IMR-90 (cell line): ENCODE data around the gene GTF2H1. TPM values are rescaled to one million over a fixed set of nuclear protein-coding genes. Genes with fewer than 3 reads are reported as not detected.

Source experiments
- ATAC-seq: fragments of 200-7000 bp; cut with Tn5 transposase; 2 replicates; pipeline ENCODE4 v1.9.1; 2020; ENCODE audit warnings: low read depth, mild to moderate bottlenecking, moderate library complexity
- BruUV-seq: library from RNA; stranded (reverse); fragments of 400-500 nt; replicated peaks from 2 replicates; lab custom pipeline; 2021; lab: Mats Ljungman, UMichigan
- CTCF ChIA-PET: fragments of 300-600 bp; formaldehyde crosslinking; extraction: SDS; loops from one replicate; lab custom pipeline; 2021; ENCODE audit warnings: antibody characterized with exemption; lab: Yijun Ruan, JAX
- POLR2A ChIA-PET: fragments of 300-600 bp; sonication (Branson Sonifier 250); formaldehyde crosslinking; loops from one replicate; lab custom pipeline; 2022; ENCODE audit warnings: antibody characterized with exemption; ENCODE audit not compliant: unreplicated experiment; lab: Charles Lee
- DNase-seq: peaks from one replicate; pipeline ENCODE4 v3.0.0; 2013
- H2AFZ ChIP-seq: replicated peaks from 2 replicates; pipeline ENCODE3; 2013; ENCODE audit warnings: low read length, mild to moderate bottlenecking; ENCODE audit not compliant: poor library complexity
- H2AK5ac ChIP-seq: 2 replicates; pipeline ENCODE4 v1.6.1; 2013; ENCODE audit warnings: low read depth, low read length, inconsistent platforms
- H2AK9ac ChIP-seq: replicated peaks from 2 replicates; pipeline ENCODE3; 2013; ENCODE audit warnings: mild to moderate bottlenecking, low read depth, low read length, moderate library complexity; ENCODE audit not compliant: poor library complexity
- H2BK120ac ChIP-seq: 2 replicates; pipeline ENCODE4 v1.6.1; 2013; ENCODE audit warnings: low read depth, low read length, inconsistent platforms
- H2BK15ac ChIP-seq: 3 replicates; pipeline ENCODE4 v1.6.1; 2013; ENCODE audit warnings: low read depth, low read length, inconsistent platforms
- H2BK20ac ChIP-seq: 2 replicates; pipeline ENCODE4 v1.6.1; 2013; ENCODE audit warnings: low read depth, mild to moderate bottlenecking, inconsistent platforms, low read length, moderate library complexity
- H2BK5ac ChIP-seq: 2 replicates; pipeline ENCODE4 v1.6.1; 2013; ENCODE audit warnings: mild to moderate bottlenecking, low read depth, low read length, inconsistent platforms; ENCODE audit not compliant: poor library complexity, severe bottlenecking
- H3K14ac ChIP-seq: replicated peaks from 2 replicates; pipeline ENCODE4 v1.6.1; 2013; ENCODE audit warnings: low read depth, low read length, inconsistent platforms
- H3K18ac ChIP-seq: 2 replicates; pipeline ENCODE4 v1.6.1; 2013; ENCODE audit warnings: low read depth, low read length, control low read depth
- H3K23ac ChIP-seq: 2 replicates; pipeline ENCODE4 v1.6.1; 2013; ENCODE audit warnings: low read depth, low read length, inconsistent platforms
- H3K27ac ChIP-seq: 2 replicates; pipeline ENCODE4 v1.5.1; 2013; ENCODE audit warnings: mild to moderate bottlenecking, control low read depth, low read length; ENCODE audit not compliant: insufficient read depth
- H3K27me3 ChIP-seq: 2 replicates; pipeline ENCODE4 v1.6.1; 2013; ENCODE audit warnings: low read length; ENCODE audit not compliant: control insufficient read depth, insufficient read depth
- H3K36me3 ChIP-seq: 2 replicates; pipeline ENCODE4 v1.6.1; 2013; ENCODE audit warnings: low read length, mixed read lengths; ENCODE audit not compliant: control insufficient read depth, insufficient read depth
- H3K4ac ChIP-seq: 2 replicates; pipeline ENCODE4 v1.6.1; 2013; ENCODE audit warnings: low read depth, low read length, inconsistent platforms
- H3K4me1 ChIP-seq: 2 replicates; pipeline ENCODE4 v1.6.1; 2013; ENCODE audit warnings: low read length, mixed read lengths; ENCODE audit not compliant: control insufficient read depth, insufficient read depth
- H3K4me2 ChIP-seq: 2 replicates; pipeline ENCODE4 v1.6.1; 2013; ENCODE audit warnings: low read depth, mild to moderate bottlenecking, control low read depth, low read length, moderate library complexity
- H3K4me3 ChIP-seq: 2 replicates; pipeline ENCODE4 v1.5.1; 2013; ENCODE audit warnings: low read depth, mild to moderate bottlenecking, control low read depth, low read length, moderate library complexity; ENCODE audit not compliant: insufficient read depth
- H3K56ac ChIP-seq: 2 replicates; pipeline ENCODE4 v1.6.1; 2013; ENCODE audit warnings: low read length, inconsistent platforms; ENCODE audit not compliant: insufficient read depth; ENCODE audit errors: extremely low read depth
- H3K79me1 ChIP-seq, 2 experiments: 2 replicates each; pipeline ENCODE4 v1.6.1; 2013; ENCODE audit warnings: low read length in 2 of 2, inconsistent platforms in 1 of 2, low read depth in 1 of 2
- H3K9ac ChIP-seq: 2 replicates; pipeline ENCODE4 v1.6.1; 2013; ENCODE audit warnings: low read depth, low read length, control low read depth
- H3K9me1 ChIP-seq: 2 replicates; pipeline ENCODE4 v1.6.1; 2013; ENCODE audit warnings: low read length, inconsistent platforms; ENCODE audit not compliant: insufficient read depth
- H3K9me3 ChIP-seq: 2 replicates; pipeline ENCODE4 v1.6.1; 2013; ENCODE audit warnings: low read length; ENCODE audit not compliant: control insufficient read depth, insufficient read depth
- H4K20me1 ChIP-seq: 2 replicates; pipeline ENCODE4 v1.6.1; 2013; ENCODE audit warnings: low read length, inconsistent platforms; ENCODE audit not compliant: insufficient read depth
- H4K5ac ChIP-seq: 2 replicates; pipeline ENCODE4 v1.6.1; 2013; ENCODE audit warnings: mild to moderate bottlenecking, low read depth, low read length, control low read depth
- H4K8ac ChIP-seq, 2 experiments: 2 replicates each; pipeline ENCODE4 v1.6.1; 2013; ENCODE audit warnings: low read depth in 2 of 2, low read length in 2 of 2, control low read depth in 1 of 2, inconsistent platforms in 1 of 2
- H4K91ac ChIP-seq: 2 replicates; pipeline ENCODE4 v1.6.1; 2013; ENCODE audit warnings: low read depth, low read length, inconsistent platforms; ENCODE audit not compliant: insufficient read depth
- CEBPB ChIP-seq: IDR thresholded peaks from 2 replicates; pipeline ENCODE4 v1.6.1; 2012; ENCODE audit warnings: low read depth, low read length, improper control_type of control experiment
- FOS ChIP-seq: fragments of 150-350 bp; IDR thresholded peaks from 2 replicates; pipeline ENCODE4 v1.6.1; 2016; ENCODE audit warnings: low read depth, low read length
- MXI1 ChIP-seq: IDR thresholded peaks from 2 replicates; pipeline ENCODE4 v1.6.1; 2012; ENCODE audit warnings: low read depth, mild to moderate bottlenecking, low read length, moderate library complexity, borderline replicate concordance
- NFE2L2 ChIP-seq: fragments of 150-350 bp; IDR thresholded peaks from 2 replicates; pipeline ENCODE4 v1.6.1; 2016; ENCODE audit warnings: low read depth, mild to moderate bottlenecking, low read length
- WGBS, 2 experiments: methylation state at CpG; one replicate each; pipeline versions ENCODE4 v1.1.5 to v1.1.7; 2013; ENCODE audit warnings: missing lambda C conversion rate in 2 of 2; ENCODE audit not compliant: insufficient read length in 1 of 2; ENCODE audit errors: extremely low coverage in 2 of 2; 5-methylcytosine and 5-hydroxymethylcytosine counted together
- dilution Hi-C: fragments of 300-500 bp; cut with HindIII; formaldehyde crosslinking; loops from one replicate; pipeline ENCODE4 v1.14.3; 2018; ENCODE audit warnings: low sequenced_read_pairs; ENCODE audit not compliant: unreplicated experiment
- in situ Hi-C: fragments of 300-500 bp; cut with MboI; formaldehyde crosslinking; loops from 3 replicates; pipeline ENCODE4 v1.14.3; 2019; ENCODE audit warnings: low sequenced_read_pairs, inconsistent platforms, mixed read lengths
- intact Hi-C: fragments of 100-400 bp; cut with micrococcal nuclease; formaldehyde crosslinking; loops from 2 replicates; pipeline ENCODE4 v1.10.0; 2022
- polyA plus RNA-seq, 3 experiments: library from polyadenylated mRNA; depleted of rRNA; stranded (reverse); fragments of >200 nt; gene quantifications; 2 replicates each; pipeline ENCODE4 v1.2.3, GENCODE V29; 2012; ENCODE audit warnings: low replicate concordance in 1 of 3
- total RNA-seq: library from RNA; depleted of rRNA; stranded (reverse); fragments of >200 nt; gene quantifications from 2 replicates; pipeline ENCODE4 v1.2.3, GENCODE V29; 2012

The GTF2H1 gene
- total and polyA plus RNA-seq, 2 of the 4 experiments (the other 2 are of a cell fraction): 25.0 to 67.0 TPM

DNA sequence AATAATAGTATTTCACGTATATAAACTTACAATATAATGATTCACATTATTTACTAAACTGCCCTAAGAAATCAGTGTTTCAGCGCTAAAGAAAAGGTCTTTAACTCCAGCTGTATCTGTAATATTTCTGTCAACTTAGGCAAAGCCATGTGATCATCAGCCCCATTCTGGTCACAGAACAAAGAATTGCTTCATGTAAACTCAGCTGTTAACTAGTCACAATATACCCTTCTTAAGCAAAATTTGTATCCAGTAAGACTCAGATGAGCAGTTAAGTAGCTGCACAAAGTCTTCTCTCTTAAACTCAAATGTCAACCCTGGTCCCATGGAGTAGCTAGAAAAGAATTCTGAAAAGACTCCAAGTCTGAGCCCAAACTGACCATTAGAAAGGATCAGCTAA is 27.1 kb upstream of the GTF2H1 start:
- Histone ChIP-seq H2BK5ac (no peak overlapping the region), H3K79me1 (no peaks in the 10 kb centered on the region), H3K23ac (no peak overlapping the region), H3K56ac (no peak overlapping the region), H2BK20ac (no peak overlapping the region), H2BK15ac (no peak overlapping the region), H4K5ac (no peak overlapping the region), H2AK9ac (no peak overlapping the region), H3K27me3 (no peaks in the 10 kb centered on the region), H4K8ac (no peak overlapping the region), H3K4me3 (no peak overlapping the region), H3K9ac (no peak overlapping the region), H3K14ac (no peak overlapping the region), H3K4me1 (no peaks in the 10 kb centered on the region), H4K91ac (no peak overlapping the region), H3K27ac (no peak overlapping the region), H3K36me3 (peaks cover 20% of the 10 kb centered on the region), H3K4me2 (no peak overlapping the region), H2BK120ac (no peak overlapping the region), H3K4ac (no peak overlapping the region), H3K18ac (no peak overlapping the region), H4K20me1 (no peaks in the 10 kb centered on the region), H3K9me3 (no peaks in the 10 kb centered on the region), H3K9me1 (peaks cover 3% of the 10 kb centered on the region; the same call in 1 of the 2 replicates), H2AK5ac (no peak overlapping the region), H2AFZ (no peak overlapping the region)
- DNase-seq (no peak), ATAC-seq (no peak)
- intact Hi-C loops (no loop called here), in situ Hi-C loops (no loop called here), dilution Hi-C loops (no loop called here)
- CTCF ChIA-PET: no interaction called here
- POLR2A ChIA-PET: no interaction called here
- TF ChIP-seq CEBPB (no peak), NFE2L2 (no peak), FOS (no peak), MXI1 (no peak)
- 100% methylated on average over 1 of the region's 2 CpGs; no CpG with 5 or more reads in 1 of the 2 experiments for WGBS, 2 experiments
- BruUV-seq: no TSS peak
